CD4-positive, CD25-positive, alpha-beta regulatory T cell (primary cell): ENCODE measurements around the gene SLC39A13. TPM values are rescaled to one million over a fixed set of nuclear protein-coding genes. Genes with fewer than 3 reads are reported as not detected.

Source experiments
- ATAC-seq, 2 donors: fragments of 150-1000 bp; cut with Tn5 transposase; one replicate each; pipeline ENCODE4 v1.10.0; 2021; ENCODE audit warnings: low read depth in 2 of 2, moderate number of reproducible peaks in 2 of 2, moderate library complexity in 1 of 2
- DNase-seq, 3 donors: peaks; one replicate each; pipeline versions ENCODE4 v3.0.0 to v3.0.0-alpha.2; 2012 to 2022; ENCODE audit warnings: mixed read lengths in 1 of 3
- H3K27ac ChIP-seq: one replicate; pipeline ENCODE4 v1.7.0; 2013; ENCODE audit warnings: mild to moderate bottlenecking, low read length; ENCODE audit not compliant: insufficient read depth, poor library complexity, severe bottlenecking
- H3K27me3 ChIP-seq: one replicate; pipeline ENCODE4 v1.7.0; 2013; ENCODE audit warnings: low read length; ENCODE audit not compliant: control insufficient read depth, insufficient read depth
- H3K36me3 ChIP-seq: one replicate; pipeline ENCODE4 v1.7.0; 2013; ENCODE audit warnings: mild to moderate bottlenecking, low read length, moderate library complexity; ENCODE audit not compliant: control insufficient read depth, insufficient read depth
- H3K4me1 ChIP-seq: 2 replicates; pipeline ENCODE4 v1.7.0; 2013; ENCODE audit warnings: mild to moderate bottlenecking, low read length; ENCODE audit not compliant: insufficient read depth, control insufficient read depth, poor library complexity, severe bottlenecking
- H3K4me3 ChIP-seq: one replicate; pipeline ENCODE4 v1.7.0; 2013; ENCODE audit warnings: low read depth, mild to moderate bottlenecking, low read length, moderate library complexity
- H3K9me3 ChIP-seq, 2 experiments: 1 replicate in 1 of 2; 2 replicates in 1 of 2; pipeline ENCODE4 v1.7.0; 2013; ENCODE audit warnings: low read length in 2 of 2, mild to moderate bottlenecking in 1 of 2, moderate library complexity in 1 of 2; ENCODE audit not compliant: control insufficient read depth in 2 of 2
- H3K27ac Mint-ChIP-seq, 3 donors: one replicate each; pipeline ENCODE4 v1.8.0; 2020 to 2022; ENCODE audit warnings: mild to moderate bottlenecking in 3 of 3, mixed read lengths in 3 of 3, moderate library complexity in 2 of 3
- H3K27me3 Mint-ChIP-seq: one replicate; pipeline ENCODE4 v1.8.0; 2022; ENCODE audit warnings: mild to moderate bottlenecking, mixed read lengths
- H3K36me3 Mint-ChIP-seq: one replicate; pipeline ENCODE4 v1.8.0; 2020; ENCODE audit warnings: mixed read lengths
- H3K4me1 Mint-ChIP-seq, 4 donors: one replicate each; pipeline ENCODE4 v1.8.0; 2020 to 2022; ENCODE audit warnings: mixed read lengths in 4 of 4, mild to moderate bottlenecking in 1 of 4
- H3K4me3 Mint-ChIP-seq, 4 donors: one replicate each; pipeline ENCODE4 v1.8.0; 2020 to 2022; ENCODE audit warnings: mild to moderate bottlenecking in 4 of 4, mixed read lengths in 4 of 4, moderate library complexity in 3 of 4
- H3K9me3 Mint-ChIP-seq, 7 donors: one replicate each; pipeline ENCODE4 v1.8.0; 2020 to 2022; ENCODE audit warnings: mixed read lengths in 7 of 7, mild to moderate bottlenecking in 3 of 7, moderate library complexity in 2 of 7
- polyA plus RNA-seq, 4 donors: library from polyadenylated mRNA; unstranded; fragments of 300-500 nt; fragmentation: Illumina TruSeq; gene quantifications; one replicate each; pipeline ENCODE4 v1.2.3, GENCODE V29; 2021
- total RNA-seq: library from RNA; stranded (reverse); gene quantifications from one replicate; pipeline ENCODE4 v1.2.3, GENCODE V29; 2022

The SLC39A13 gene
- total and polyA plus RNA-seq, 5 donors from 2014 or later, result 21.9 to 32.8 (median 24.4) TPM

- DNase-seq (no peak), ATAC-seq (no peak)
- no peaks in the 10 kb centered on the region for H3K27me3 ChIP-seq
- Mint-ChIP-seq H3K27me3 (no peaks in the 10 kb centered on the region), H3K4me1 (peaks cover 0 to 15% (median 7%) of the 10 kb centered on the region in 4 donors), H3K36me3 (peaks cover 5% of the 10 kb centered on the region), H3K9me3 (no peaks in the 10 kb centered on the region), H3K4me3 (no peak overlapping the region), H3K27ac (peak overlapping the region in 1 of 3 donors; percentile 11)
- no peak overlapping the region for H3K27ac ChIP-seq
- no peaks in the 10 kb centered on the region for H3K9me3 ChIP-seq
- no peaks in the 10 kb centered on the region for H3K36me3 ChIP-seq
- H3K4me3 ChIP-seq, result no peak overlapping the region
- peaks cover 8% of the 10 kb centered on the region for H3K4me1 ChIP-seq
Measured at GRCh38 chr11:47430524-47430923, 22.1 kb downstream of the SLC39A13 start.

- no peaks in the 10 kb centered on the region for H3K36me3 ChIP-seq
- H3K4me1 ChIP-seq, result peaks cover 3% of the 10 kb centered on the region
- Mint-ChIP-seq H3K4me3 (no peak overlapping the region), H3K27me3 (no peaks in the 10 kb centered on the region), H3K4me1 (peaks cover 0 to 5% (median 2%) of the 10 kb centered on the region in 4 donors), H3K27ac (no peak overlapping the region), H3K36me3 (no peaks in the 10 kb centered on the region), H3K9me3 (no peaks in the 10 kb centered on the region)
- no peak for DNase-seq
- ATAC-seq, result no peak
- no peak overlapping the region for H3K27ac ChIP-seq
- H3K9me3 ChIP-seq, result no peaks in the 10 kb centered on the region
- H3K4me3 ChIP-seq, result no peak overlapping the region
- H3K27me3 ChIP-seq, result no peaks in the 10 kb centered on the region
Measured at GRCh38 chr11:47431356-47432083, 23.1 kb downstream of the SLC39A13 start.

DNA sequence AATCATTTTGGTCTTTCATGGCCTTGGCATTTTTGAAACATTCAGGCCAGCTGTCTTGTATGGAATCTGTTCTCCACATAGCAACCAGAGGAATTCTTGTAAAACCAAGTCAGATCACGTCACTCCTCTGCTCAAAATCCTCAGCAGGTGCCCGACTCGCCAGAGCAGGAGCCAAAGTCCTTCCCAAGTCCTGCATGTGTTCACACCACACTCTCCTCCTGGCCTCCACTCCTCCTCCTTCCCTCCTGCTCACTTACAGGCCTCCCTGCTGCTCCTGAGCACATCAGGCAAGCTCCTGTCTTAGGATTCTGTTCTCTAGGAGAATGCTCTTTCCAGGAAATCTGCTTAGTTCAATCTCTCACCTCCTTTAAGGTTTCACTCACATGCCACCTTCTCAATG lies 24.8 kb downstream of the SLC39A13 start:
- H3K9me3 Mint-ChIP-seq, result no peaks in the 10 kb centered on the region

DNA sequence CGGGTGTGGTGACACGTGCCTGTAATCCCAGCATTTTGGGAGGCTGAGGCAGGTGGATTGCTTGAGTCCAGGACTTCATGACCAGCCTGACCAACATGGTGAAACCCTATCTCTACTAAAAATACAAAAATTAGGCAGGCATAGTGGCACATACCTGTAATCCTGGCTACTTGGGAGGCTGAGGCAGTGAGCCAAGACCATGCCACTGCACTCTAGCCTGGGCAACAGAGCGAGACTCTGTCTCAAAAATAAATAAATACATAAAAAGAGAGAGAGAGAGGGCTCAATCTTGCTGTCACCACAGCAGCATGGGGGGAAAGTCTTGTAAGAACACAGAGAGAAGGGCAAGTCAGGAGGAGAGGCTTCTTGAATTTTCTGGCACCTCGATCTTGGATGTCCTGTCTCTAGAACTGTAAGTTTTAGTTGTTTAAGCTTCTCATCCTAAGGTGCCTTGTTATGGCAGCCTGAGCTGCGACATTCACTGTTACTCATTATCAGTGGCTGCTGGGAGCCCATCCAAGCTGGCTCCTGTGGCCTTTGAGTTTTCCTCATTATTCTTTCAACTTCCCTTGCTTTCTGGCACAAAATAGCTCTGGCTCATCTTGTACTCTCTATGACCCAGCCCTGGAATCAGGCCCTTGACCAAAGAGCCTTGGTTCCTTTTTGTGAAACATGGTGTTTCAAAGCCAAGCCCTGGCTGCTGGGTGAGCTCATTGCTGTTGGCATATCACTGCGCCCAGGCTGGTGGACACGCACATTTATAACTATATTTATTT lies 25.8 kb downstream of the SLC39A13 start:
- no peak for DNase-seq
- H3K27me3 Mint-ChIP-seq, result no peaks in the 10 kb centered on the region
- no peak overlapping the region for H3K4me3 Mint-ChIP-seq

More for the DNA sequence above, 24.8 kb downstream of the SLC39A13 start:
- no peaks in the 10 kb centered on the region for H3K9me3 ChIP-seq
- ATAC-seq (no peak), DNase-seq (no peak)
- no peak overlapping the region for H3K27ac Mint-ChIP-seq
- H3K4me3 Mint-ChIP-seq, result no peak overlapping the region
- H3K36me3 ChIP-seq, result no peaks in the 10 kb centered on the region
- H3K27me3 Mint-ChIP-seq, result no peaks in the 10 kb centered on the region
- no peak overlapping the region for H3K4me3 ChIP-seq
- no peaks in the 10 kb centered on the region for H3K4me1 ChIP-seq
- no peaks in the 10 kb centered on the region for H3K27me3 ChIP-seq
- H3K27ac ChIP-seq, result no peak overlapping the region
- H3K4me1 Mint-ChIP-seq, result no peaks in the 10 kb centered on the region
- no peaks in the 10 kb centered on the region for H3K36me3 Mint-ChIP-seq

GRCh38 chr11:47435687-47436086 lies 27.3 kb downstream of the SLC39A13 start:
- Mint-ChIP-seq H3K36me3 (no peaks in the 10 kb centered on the region), H3K27me3 (no peaks in the 10 kb centered on the region), H3K4me1 (no peaks in the 10 kb centered on the region), H3K4me3 (no peak overlapping the region), H3K9me3 (no peaks in the 10 kb centered on the region), H3K27ac (no peak overlapping the region)
- no peaks in the 10 kb centered on the region for H3K4me1 ChIP-seq
- ATAC-seq (no peak), DNase-seq (no peak)
- no peak overlapping the region for H3K4me3 ChIP-seq
- no peaks in the 10 kb centered on the region for H3K36me3 ChIP-seq
- no peaks in the 10 kb centered on the region for H3K27me3 ChIP-seq
- no peak overlapping the region for H3K27ac ChIP-seq
- no peaks in the 10 kb centered on the region for H3K9me3 ChIP-seq

More for the DNA sequence above, 25.8 kb downstream of the SLC39A13 start:
- no peaks in the 10 kb centered on the region for H3K4me1 Mint-ChIP-seq
- Histone ChIP-seq H3K4me1 (no peaks in the 10 kb centered on the region), H3K9me3 (no peaks in the 10 kb centered on the region), H3K27ac (no peak overlapping the region), H3K36me3 (no peaks in the 10 kb centered on the region), H3K27me3 (no peaks in the 10 kb centered on the region), H3K4me3 (no peak overlapping the region)
- ATAC-seq, result no peak
- no peaks in the 10 kb centered on the region for H3K9me3 Mint-ChIP-seq
- H3K36me3 Mint-ChIP-seq, result no peaks in the 10 kb centered on the region
- H3K27ac Mint-ChIP-seq, result no peak overlapping the region

DNA sequence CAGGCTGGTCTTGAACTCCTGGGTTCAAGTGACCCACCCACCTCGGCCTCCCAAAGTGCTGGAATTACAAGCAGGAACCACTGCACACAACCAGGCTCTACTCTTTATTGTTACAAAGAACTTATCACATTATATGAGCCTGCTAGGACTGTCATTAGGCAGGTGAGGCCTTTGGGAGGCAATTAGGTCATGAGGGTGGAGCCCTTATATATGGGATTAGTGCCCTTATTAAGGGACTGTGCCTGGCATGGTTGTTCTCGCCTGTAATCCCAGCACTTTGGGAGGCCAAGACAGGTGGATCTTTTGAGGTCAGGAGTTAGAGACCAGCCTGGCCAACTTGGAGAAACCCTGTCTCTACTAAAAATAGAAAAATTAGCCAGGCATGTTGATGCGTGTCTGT lies 28.3 kb downstream of the SLC39A13 start:
- no peaks in the 10 kb centered on the region for H3K27me3 ChIP-seq
- Mint-ChIP-seq H3K4me1 (no peaks in the 10 kb centered on the region), H3K27me3 (no peaks in the 10 kb centered on the region), H3K36me3 (no peaks in the 10 kb centered on the region), H3K9me3 (no peaks in the 10 kb centered on the region), H3K27ac (no peak overlapping the region), H3K4me3 (no peak overlapping the region)
- ATAC-seq (no peak), DNase-seq (no peak)
- H3K9me3 ChIP-seq, result no peaks in the 10 kb centered on the region
- H3K36me3 ChIP-seq, result no peaks in the 10 kb centered on the region
- H3K4me3 ChIP-seq, result no peak overlapping the region
- no peaks in the 10 kb centered on the region for H3K4me1 ChIP-seq
- no peak overlapping the region for H3K27ac ChIP-seq

- no peaks in the 10 kb centered on the region for H3K36me3 Mint-ChIP-seq
- Histone ChIP-seq H3K9me3 (no peaks in the 10 kb centered on the region), H3K4me3 (no peak overlapping the region), H3K36me3 (no peaks in the 10 kb centered on the region), H3K27me3 (no peaks in the 10 kb centered on the region), H3K4me1 (no peaks in the 10 kb centered on the region), H3K27ac (no peak overlapping the region)
- no peak for DNase-seq
- H3K4me1 Mint-ChIP-seq, result no peaks in the 10 kb centered on the region
- peak overlapping the region in 1 of 3 donors; percentile 77 for H3K27ac Mint-ChIP-seq
- no peaks in the 10 kb centered on the region for H3K9me3 Mint-ChIP-seq
- H3K27me3 Mint-ChIP-seq, result no peaks in the 10 kb centered on the region
- H3K4me3 Mint-ChIP-seq, result peak overlapping the region in 1 of 4 donors; percentile 61
- ATAC-seq, result no peak
Measured at GRCh38 chr11:47437218-47437745, 28.9 kb downstream of the SLC39A13 start.
